H1 (cell line): ENCODE results near the gene TCF7L1. TPM values are rescaled to one million over a fixed set of nuclear protein-coding genes. Genes with fewer than 3 reads are reported as not detected.

Experiments
- CTCF ChIA-PET: fragments of 300-600 bp; sonication (Branson Sonifier 250); formaldehyde crosslinking; loops from one replicate; lab custom pipeline; 2021; ENCODE audit not compliant: partially characterized antibody; lab: Charles Lee
- POLR2A ChIA-PET: fragments of 300-600 bp; sonication (Branson Sonifier 250); formaldehyde crosslinking; loops from one replicate; lab custom pipeline; 2021; ENCODE audit warnings: inconsistent platforms; ENCODE audit not compliant: partially characterized antibody; lab: Charles Lee
- DNase-seq, 2 experiments: peaks; one replicate each; pipeline versions ENCODE4 v3.0.0 to v3.0.0-alpha.2; 2010 to 2022; ENCODE audit warnings: low spot score in 2 of 2, low read depth in 1 of 2, mixed read lengths in 1 of 2
- FAIRE-seq: peaks from 2 replicates; lab custom pipeline; 2011; peaks lifted over from hg19 to GRCh38; lab: Jason Lieb, UNC
- H2AFZ ChIP-seq: 2 replicates; pipeline ENCODE4 v1.8.1; 2012; ENCODE audit warnings: low read length, inconsistent platforms
- H2AK5ac ChIP-seq: 2 replicates; pipeline ENCODE4 v1.6.1; 2013; ENCODE audit warnings: low read depth, low read length
- H2BK120ac ChIP-seq: replicated peaks from 2 replicates; pipeline ENCODE3; 2013; ENCODE audit warnings: low read depth, low read length, inconsistent platforms
- H2BK12ac ChIP-seq: 2 replicates; pipeline ENCODE4 v1.6.1; 2013; ENCODE audit warnings: low read depth, low read length
- H2BK15ac ChIP-seq: 2 replicates; pipeline ENCODE4 v1.6.1; 2013; ENCODE audit warnings: low read length
- H2BK20ac ChIP-seq: 2 replicates; pipeline ENCODE4 v1.6.1; 2013; ENCODE audit warnings: low read length
- H2BK5ac ChIP-seq: 2 replicates; pipeline ENCODE4 v1.6.1; 2013; ENCODE audit warnings: low read depth, low read length
- H3K14ac ChIP-seq: 2 replicates; pipeline ENCODE4 v1.6.1; 2013; ENCODE audit warnings: inconsistent platforms; ENCODE audit not compliant: insufficient read length
- H3K18ac ChIP-seq: 2 replicates; pipeline ENCODE4 v1.6.1; 2013; ENCODE audit warnings: low read length; ENCODE audit errors: extremely low read depth
- H3K23ac ChIP-seq: 2 replicates; pipeline ENCODE4 v1.6.1; 2013; ENCODE audit warnings: inconsistent platforms; ENCODE audit not compliant: insufficient read length
- H3K23me2 ChIP-seq: 2 replicates; pipeline ENCODE4 v1.6.1; 2013; ENCODE audit warnings: low read depth, low read length
- H3K27ac ChIP-seq: 2 replicates; pipeline ENCODE4 v1.6.1; 2011; ENCODE audit warnings: low read depth, low read length, inconsistent platforms
- H3K27me3 ChIP-seq, 4 experiments: replicated peaks in 1 of 4; 1 replicate in 1 of 4; 2 replicates in 3 of 4; pipeline versions ENCODE4 v1.6.1 to v1.8.1; 2011 to 2013; ENCODE audit warnings: low read length in 3 of 4, mild to moderate bottlenecking in 3 of 4, inconsistent platforms in 2 of 4, mixed read lengths in 2 of 4, moderate library complexity in 1 of 4; ENCODE audit not compliant: control insufficient read depth in 3 of 4, insufficient read depth in 3 of 4; ENCODE audit errors: extremely low read depth in 1 of 4
- H3K36me3 ChIP-seq, 4 experiments: 2 replicates each; pipeline versions ENCODE4 v1.6.1 to v1.8.1; 2011 to 2013; ENCODE audit warnings: mild to moderate bottlenecking in 4 of 4, low read length in 3 of 4, moderate library complexity in 2 of 4, control low read depth in 1 of 4, inconsistent platforms in 1 of 4; ENCODE audit not compliant: insufficient read depth in 4 of 4, control insufficient read depth in 2 of 4
- H3K4ac ChIP-seq: replicated peaks from 2 replicates; pipeline ENCODE3; 2013; ENCODE audit warnings: low read length, low read depth, mixed read lengths, inconsistent platforms; ENCODE audit not compliant: insufficient read length
- H3K4me1 ChIP-seq, 4 experiments: replicated peaks in 1 of 4; 1 replicate in 1 of 4; 2 replicates in 3 of 4; pipeline versions ENCODE4 v1.6.1 to v1.8.1; 2011 to 2013; ENCODE audit warnings: low read length in 3 of 4, inconsistent platforms in 2 of 4, mixed read lengths in 1 of 4; ENCODE audit not compliant: insufficient read depth in 4 of 4, control insufficient read depth in 3 of 4
- H3K4me2 ChIP-seq, 2 experiments: 2 replicates each; pipeline versions ENCODE4 v1.6.1 to v1.8.1; 2011 to 2013; ENCODE audit warnings: low read depth in 2 of 2, low read length in 2 of 2, control low read depth in 1 of 2, inconsistent platforms in 1 of 2, mild to moderate bottlenecking in 1 of 2; ENCODE audit not compliant: insufficient read depth in 1 of 2
- H3K4me3 ChIP-seq, 4 experiments: fragments of 200-600, 300-600 bp in 1 of 4; sonication (generic), shearing (Covaris generic), sonication (Bioruptor Twin) in 1 of 4; 2 replicates each; pipeline versions ENCODE4 v1.5.1 to v1.8.1; 2011 to 2016; ENCODE audit warnings: low read length in 4 of 4, low read depth in 3 of 4, control low read depth in 2 of 4, inconsistent platforms in 2 of 4, mild to moderate bottlenecking in 2 of 4, mixed read lengths in 1 of 4, moderate library complexity in 1 of 4; ENCODE audit not compliant: insufficient read depth in 2 of 4; ENCODE audit errors: extremely low read depth in 1 of 4
- H3K56ac ChIP-seq: replicated peaks from 2 replicates; pipeline ENCODE3; 2013; ENCODE audit warnings: low read depth, mild to moderate bottlenecking, mixed read lengths, low read length, inconsistent platforms; ENCODE audit not compliant: insufficient read length
- H3K79me1 ChIP-seq: 2 replicates; pipeline ENCODE4 v1.6.1; 2013; ENCODE audit warnings: low read depth, low read length, control low read depth
- H3K79me2 ChIP-seq, 2 experiments: 2 replicates each; pipeline versions ENCODE4 v1.6.1 to v1.8.1; 2012 to 2013; ENCODE audit warnings: low read length in 2 of 2, mild to moderate bottlenecking in 2 of 2, inconsistent platforms in 1 of 2; ENCODE audit not compliant: insufficient read depth in 2 of 2, control insufficient read depth in 1 of 2
- H3K9ac ChIP-seq, 4 experiments: replicated peaks in 1 of 4; 1 replicate in 1 of 4; 2 replicates in 3 of 4; pipeline versions ENCODE4 v1.6.1 to v1.8.1; 2011 to 2013; ENCODE audit warnings: low read depth in 3 of 4, low read length in 3 of 4, control low read depth in 2 of 4, mild to moderate bottlenecking in 2 of 4, moderate library complexity in 2 of 4, inconsistent platforms in 1 of 4; ENCODE audit errors: extremely low read depth in 1 of 4
- H3K9me3 ChIP-seq, 2 experiments: 2 replicates each; pipeline versions ENCODE4 v1.6.1 to v1.8.1; 2012 to 2013; ENCODE audit warnings: mild to moderate bottlenecking in 2 of 2, moderate library complexity in 2 of 2, control low read depth in 1 of 2, inconsistent platforms in 1 of 2, low read depth in 1 of 2, low read length in 1 of 2, mixed read lengths in 1 of 2; ENCODE audit not compliant: insufficient read depth in 2 of 2
- H4K20me1 ChIP-seq, 2 experiments: replicated peaks in 1 of 2; 2 replicates each; pipeline versions ENCODE3 to v1.8.1; 2011 to 2013; ENCODE audit warnings: inconsistent platforms in 2 of 2, low read length in 2 of 2, mild to moderate bottlenecking in 1 of 2; ENCODE audit not compliant: insufficient read depth in 2 of 2, control insufficient read depth in 1 of 2
- H4K5ac ChIP-seq: 2 replicates; pipeline ENCODE4 v1.6.1; 2013; ENCODE audit warnings: low read length, low read depth, mixed read lengths, inconsistent platforms; ENCODE audit not compliant: insufficient read length
- H4K8ac ChIP-seq: 2 replicates; pipeline ENCODE4 v1.8.0; 2013; ENCODE audit warnings: mild to moderate bottlenecking, moderate library complexity, low read length, inconsistent platforms; ENCODE audit not compliant: insufficient read depth; ENCODE audit errors: extremely low read depth
- H4K91ac ChIP-seq: replicated peaks from 2 replicates; pipeline ENCODE3; 2013; ENCODE audit warnings: low read length, mixed read lengths, inconsistent platforms; ENCODE audit not compliant: insufficient read length
- ASH2L ChIP-seq: fragments of 200-600, 300-600 bp; sonication (generic); IDR thresholded peaks from one replicate; pipeline ENCODE4 v1.7.1; 2017; ENCODE audit warnings: low read length
- ATF2 ChIP-seq: IDR thresholded peaks from 2 replicates; pipeline ENCODE4 v1.6.1; 2012; ENCODE audit warnings: low read length, inconsistent platforms
- CBX8 ChIP-seq: fragments of 300-800, 300-1000 bp; sonication (generic); IDR thresholded peaks from 2 replicates; pipeline ENCODE4 v1.7.1; 2016; ENCODE audit warnings: low read depth, low read length, borderline replicate concordance
- EP300 ChIP-seq, 2 experiments: IDR thresholded peaks; 1 replicate in 1 of 2; 2 replicates in 1 of 2; pipeline ENCODE4 v1.6.1; 2011 to 2012; ENCODE audit warnings: low read depth in 2 of 2, low read length in 2 of 2, mild to moderate bottlenecking in 2 of 2, borderline replicate concordance in 1 of 2, inconsistent platforms in 1 of 2, moderate library complexity in 1 of 2
- EZH2 ChIP-seq: fragments of 200-600 bp; sonication (generic); IDR thresholded peaks from 2 replicates; pipeline ENCODE4 v1.7.1; 2012; ENCODE audit warnings: low read depth, mild to moderate bottlenecking, moderate library complexity, low read length, inconsistent platforms; ENCODE audit not compliant: severe bottlenecking
- FOSL1 ChIP-seq: IDR thresholded peaks from 2 replicates; pipeline ENCODE4 v1.6.1; 2011; ENCODE audit warnings: mild to moderate bottlenecking, low read depth, low read length, moderate library complexity; ENCODE audit not compliant: insufficient read depth
- GABPA ChIP-seq: IDR thresholded peaks from 2 replicates; pipeline ENCODE4 v1.6.1; 2011; ENCODE audit warnings: mild to moderate bottlenecking, low read length, moderate library complexity, borderline replicate concordance; ENCODE audit not compliant: insufficient read depth
- RXRA ChIP-seq: IDR thresholded peaks from 2 replicates; pipeline ENCODE4 v1.6.1; 2011; ENCODE audit warnings: low read depth, mild to moderate bottlenecking, low read length, moderate library complexity; ENCODE audit not compliant: insufficient read depth
- SP1 ChIP-seq: IDR thresholded peaks from 2 replicates; pipeline ENCODE4 v1.6.1; 2011; ENCODE audit warnings: low read depth, low read length
- SRF ChIP-seq: IDR thresholded peaks from 2 replicates; pipeline ENCODE4 v1.6.1; 2011; ENCODE audit warnings: mild to moderate bottlenecking, low read depth, low read length, moderate library complexity
- WGBS, 2 experiments: shearing (Covaris generic) in 1 of 2; methylation state at CpG; one replicate each; pipeline versions ENCODE4 v1.1.6 to v1.1.7; 2013 to 2015; ENCODE audit warnings: low lambda C conversion rate in 2 of 2, mixed read lengths in 2 of 2, inconsistent platforms in 1 of 2, low coverage in 1 of 2, missing lambda C conversion rate in 1 of 2; ENCODE audit not compliant: insufficient replicate concordance in 2 of 2, insufficient coverage in 1 of 2, insufficient read length in 1 of 2; ENCODE audit errors: extremely low coverage in 1 of 2, missing lambda C conversion rate in 1 of 2; 5-methylcytosine and 5-hydroxymethylcytosine counted together
- polyA plus RNA-seq, 7 experiments: library from polyadenylated mRNA; depleted of rRNA in 3 of 7; stranded (reverse) in 5 of 7; unstranded in 2 of 7; fragments of >200 nt in 5 of 7; fragments of 200-250 nt in 2 of 7; gene quantifications; 1 replicate in 5 of 7; 2 replicates in 1 of 7; 4 replicates in 1 of 7; pipeline versions ENCODE4 v1.2.1 to v1.2.3, GENCODE V29; 2011 to 2013; ENCODE audit warnings: missing spikeins in 2 of 7, mixed read lengths in 2 of 7
- total RNA-seq: library from RNA; stranded (reverse); fragmentation: NEBNext Ultra II Directional; extraction: Animal tissue kit (Norgen Biotek cat#: 25700); gene quantifications from 2 replicates; pipeline ENCODE4 v1.2.1, GENCODE V29; 2021

The TCF7L1 gene
- total and polyA plus RNA-seq, 2 of the 8 experiments (the other 6 are each of a cell fraction or from before 2014, with no cell fraction given): 27.5 to 108 TPM

GRCh38 chr2:85278361-85278760 lies 145.2 kb downstream of the TCF7L1 start:
- no peak overlapping the region for H3K4me2 ChIP-seq
- H4K20me1 ChIP-seq: peaks cover 15 to 23% of the 10 kb centered on the region in 2 experiments
- no peak overlapping the region for H3K18ac ChIP-seq
- no peak overlapping the region for H3K27ac ChIP-seq
- no peak overlapping the region for H2BK120ac ChIP-seq
- peaks cover 5 to 19% (median 13%) of the 10 kb centered on the region in 4 experiments for H3K4me1 ChIP-seq
- H2BK5ac ChIP-seq: no peak overlapping the region
- H3K14ac ChIP-seq: no peak overlapping the region
- DNase-seq (no peak), FAIRE-seq (no peak)
- no peak overlapping the region for H2BK20ac ChIP-seq
- H3K27me3 ChIP-seq: no peaks in the 10 kb centered on the region
- no peak overlapping the region for H2BK15ac ChIP-seq
- no peak overlapping the region for H4K5ac ChIP-seq
- ChIA-PET CTCF (interaction anchor here (0.6 to 15.9 kb wide), 5 partner anchors 12 to 211 kb away, joined by 3 to 283 read pairs (median 5); no protein-coding TSS in a partner anchor), POLR2A (interaction anchor here (0.9 to 1.2 kb wide), 3 partner anchors 16 to 144 kb away, joined by 3 read pairs; no protein-coding TSS in a partner anchor)
- peaks cover 0 to 73% of the 10 kb centered on the region in 2 experiments; a peak in 2 of 4 replicates for H3K79me2 ChIP-seq
- no peak overlapping the region for H3K4me3 ChIP-seq
- H3K4ac ChIP-seq: no peak overlapping the region
- no peak overlapping the region for H3K9ac ChIP-seq
- H2AFZ ChIP-seq: no peak overlapping the region
- no peak overlapping the region for H2AK5ac ChIP-seq
- no peaks in the 10 kb centered on the region for H3K23me2 ChIP-seq
- no peak overlapping the region for H4K8ac ChIP-seq
- H3K56ac ChIP-seq: no peak overlapping the region
- no peak overlapping the region for H4K91ac ChIP-seq
- no peaks in the 10 kb centered on the region for H3K9me3 ChIP-seq
- no peak overlapping the region for H3K23ac ChIP-seq
- H3K36me3 ChIP-seq: peaks cover 0 to 4% (median 0%) of the 10 kb centered on the region in 4 experiments; a peak in 2 of 8 replicates
- peaks cover 24% of the 10 kb centered on the region for H3K79me1 ChIP-seq
- H2BK12ac ChIP-seq: no peak overlapping the region
- WGBS, 2 experiments: 100% methylated on average over 2 of the region's 2 CpGs; no CpG with 5 or more reads in 1 of the 2 experiments
- no peak for TF ChIP-seq GABPA
- TF ChIP-seq SRF: no peak
- TF ChIP-seq CBX8: no peak
- no peak for TF ChIP-seq EP300 (IDR thresholded peaks at IDR 0.05; ENCODE audit: borderline replicate concordance in 1 of 2, low read depth in 2 of 2, low read length in 2 of 2)
- no peak for TF ChIP-seq SP1
- no peak for TF ChIP-seq RXRA
- no peak for TF ChIP-seq ASH2L
- no peak for TF ChIP-seq EZH2
- no peak for TF ChIP-seq ATF2
- TF ChIP-seq FOSL1: no peak
